HEK293 (cell line): ENCODE measurements around the gene CEACAM20.

Source experiments
- EGR2 ChIP-seq: fragments of 450-650 bp; formaldehyde crosslinking; IDR thresholded peaks from 2 replicates; pipeline ENCODE4 v1.5.1; 2016; ENCODE audit warnings: low read depth, missing biosample characterization, missing genetic modification characterization
- FEZF1 ChIP-seq: fragments of 450-650 bp; formaldehyde crosslinking; IDR thresholded peaks from 2 replicates; pipeline ENCODE4 v1.5.1; 2016; ENCODE audit warnings: missing biosample characterization, missing genetic modification characterization
- KLF16 ChIP-seq: fragments of 450-650 bp; formaldehyde crosslinking; IDR thresholded peaks from 2 replicates; pipeline ENCODE4 v1.5.1; 2017; ENCODE audit warnings: missing biosample characterization, missing genetic modification characterization
- ZFP37 ChIP-seq: fragments of 450-650 bp; formaldehyde crosslinking; IDR thresholded peaks from 2 replicates; pipeline ENCODE4 v1.5.1; 2016; ENCODE audit warnings: missing biosample characterization, missing genetic modification characterization
- ZNF239 ChIP-seq: fragments of 450-650 bp; formaldehyde crosslinking; IDR thresholded peaks from 2 replicates; pipeline ENCODE4 v1.5.1; 2016; ENCODE audit warnings: missing biosample characterization, missing genetic modification characterization
- ZNF302 ChIP-seq: fragments of 450-650 bp; formaldehyde crosslinking; IDR thresholded peaks from 2 replicates; pipeline ENCODE4 v1.5.1; 2016; ENCODE audit warnings: missing biosample characterization, missing genetic modification characterization, low read depth
- ZNF585B ChIP-seq: fragments of 450-650 bp; formaldehyde crosslinking; IDR thresholded peaks from 2 replicates; pipeline ENCODE4 v1.5.1; 2016; ENCODE audit warnings: missing biosample characterization, missing genetic modification characterization
- ZNF664 ChIP-seq: fragments of 450-650 bp; formaldehyde crosslinking; IDR thresholded peaks from 2 replicates; pipeline ENCODE4 v1.5.1; 2016; ENCODE audit warnings: missing biosample characterization, missing genetic modification characterization
- ZNF768 ChIP-seq: fragments of 450-650 bp; formaldehyde crosslinking; IDR thresholded peaks from 2 replicates; pipeline ENCODE4 v1.5.1; 2018; ENCODE audit warnings: missing biosample characterization, mild to moderate bottlenecking, missing genetic modification characterization
- TF ChIP-seq, protein P1 (sequence below): fragments of 450-650 bp; formaldehyde crosslinking; IDR thresholded peaks from 2 replicates; pipeline ENCODE4 v1.5.1; 2016; ENCODE audit warnings: missing biosample characterization, missing genetic modification characterization, low read depth
- TF ChIP-seq, protein P2 (sequence below): fragments of 450-650 bp; formaldehyde crosslinking; IDR thresholded peaks from 2 replicates; pipeline ENCODE4 v1.5.1; 2016; ENCODE audit warnings: missing biosample characterization, missing genetic modification characterization
- TF ChIP-seq, protein P3 (sequence below): sonication (generic); formaldehyde crosslinking; IDR thresholded peaks from 2 replicates; pipeline ENCODE4 v1.8.1; 2022; ENCODE audit warnings: mild to moderate bottlenecking, moderate library complexity, missing genetic modification reagents
- TF ChIP-seq, protein P4 (sequence below): fragments of 450-650 bp; formaldehyde crosslinking; IDR thresholded peaks from 2 replicates; pipeline ENCODE4 v1.5.1; 2016; ENCODE audit warnings: missing biosample characterization, missing genetic modification characterization
- TF ChIP-seq, protein P5 (sequence below): fragments of 450-650 bp; formaldehyde crosslinking; IDR thresholded peaks from 2 replicates; pipeline ENCODE4 v1.5.1; 2016; ENCODE audit warnings: missing biosample characterization, missing genetic modification characterization, borderline replicate concordance
- TF ChIP-seq, protein P6 (sequence below): fragments of 450-650 bp; formaldehyde crosslinking; IDR thresholded peaks from 2 replicates; pipeline ENCODE4 v1.5.1; 2016; ENCODE audit warnings: missing biosample characterization, missing genetic modification characterization
- TF ChIP-seq, protein P7 (sequence below): fragments of 450-650 bp; formaldehyde crosslinking; IDR thresholded peaks from 2 replicates; pipeline ENCODE4 v1.5.1; 2017; ENCODE audit warnings: missing biosample characterization, missing genetic modification characterization

The CEACAM20 gene

DNA sequence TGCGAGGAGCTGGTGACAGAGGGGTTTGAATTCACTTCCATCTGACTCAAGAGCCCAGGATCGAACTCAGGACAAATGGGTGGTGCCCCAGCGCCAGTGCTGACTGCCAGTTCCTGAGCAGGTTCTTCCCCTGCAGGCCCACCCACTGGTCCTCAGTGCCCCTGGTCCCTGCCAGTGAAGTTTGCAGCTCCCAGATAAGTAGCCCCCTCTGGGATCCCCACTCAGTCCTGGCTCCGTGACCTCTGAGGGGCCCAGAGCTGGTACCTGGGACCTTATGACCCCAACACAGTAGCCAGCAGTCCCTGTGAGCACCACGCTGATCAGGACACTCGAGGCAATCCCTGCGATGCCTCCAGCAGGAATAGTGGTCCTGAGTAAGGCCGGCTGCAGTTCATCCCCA lies 11.3 kb upstream of the CEACAM20 start (continued):
- TF ChIP-seq, protein P1, sequence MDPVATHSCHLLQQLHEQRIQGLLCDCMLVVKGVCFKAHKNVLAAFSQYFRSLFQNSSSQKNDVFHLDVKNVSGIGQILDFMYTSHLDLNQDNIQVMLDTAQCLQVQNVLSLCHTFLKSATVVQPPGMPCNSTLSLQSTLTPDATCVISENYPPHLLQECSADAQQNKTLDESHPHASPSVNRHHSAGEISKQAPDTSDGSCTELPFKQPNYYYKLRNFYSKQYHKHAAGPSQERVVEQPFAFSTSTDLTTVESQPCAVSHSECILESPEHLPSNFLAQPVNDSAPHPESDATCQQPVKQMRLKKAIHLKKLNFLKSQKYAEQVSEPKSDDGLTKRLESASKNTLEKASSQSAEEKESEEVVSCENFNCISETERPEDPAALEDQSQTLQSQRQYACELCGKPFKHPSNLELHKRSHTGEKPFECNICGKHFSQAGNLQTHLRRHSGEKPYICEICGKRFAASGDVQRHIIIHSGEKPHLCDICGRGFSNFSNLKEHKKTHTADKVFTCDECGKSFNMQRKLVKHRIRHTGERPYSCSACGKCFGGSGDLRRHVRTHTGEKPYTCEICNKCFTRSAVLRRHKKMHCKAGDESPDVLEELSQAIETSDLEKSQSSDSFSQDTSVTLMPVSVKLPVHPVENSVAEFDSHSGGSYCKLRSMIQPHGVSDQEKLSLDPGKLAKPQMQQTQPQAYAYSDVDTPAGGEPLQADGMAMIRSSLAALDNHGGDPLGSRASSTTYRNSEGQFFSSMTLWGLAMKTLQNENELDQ: no peak
- TF ChIP-seq ZFP37 (tag by site-specific recombination) (no peak), ZNF768 (tag by site-specific recombination) (no peak), ZNF585B (tag by site-specific recombination) (no peak), FEZF1 (no peak), ZNF302 (no peak), KLF16 (tag by site-specific recombination) (no peak), EGR2 (tag by site-specific recombination) (no peak), ZNF664 (tag by site-specific recombination) (no peak), ZNF239 (no peak)
- TF ChIP-seq, protein P2, sequence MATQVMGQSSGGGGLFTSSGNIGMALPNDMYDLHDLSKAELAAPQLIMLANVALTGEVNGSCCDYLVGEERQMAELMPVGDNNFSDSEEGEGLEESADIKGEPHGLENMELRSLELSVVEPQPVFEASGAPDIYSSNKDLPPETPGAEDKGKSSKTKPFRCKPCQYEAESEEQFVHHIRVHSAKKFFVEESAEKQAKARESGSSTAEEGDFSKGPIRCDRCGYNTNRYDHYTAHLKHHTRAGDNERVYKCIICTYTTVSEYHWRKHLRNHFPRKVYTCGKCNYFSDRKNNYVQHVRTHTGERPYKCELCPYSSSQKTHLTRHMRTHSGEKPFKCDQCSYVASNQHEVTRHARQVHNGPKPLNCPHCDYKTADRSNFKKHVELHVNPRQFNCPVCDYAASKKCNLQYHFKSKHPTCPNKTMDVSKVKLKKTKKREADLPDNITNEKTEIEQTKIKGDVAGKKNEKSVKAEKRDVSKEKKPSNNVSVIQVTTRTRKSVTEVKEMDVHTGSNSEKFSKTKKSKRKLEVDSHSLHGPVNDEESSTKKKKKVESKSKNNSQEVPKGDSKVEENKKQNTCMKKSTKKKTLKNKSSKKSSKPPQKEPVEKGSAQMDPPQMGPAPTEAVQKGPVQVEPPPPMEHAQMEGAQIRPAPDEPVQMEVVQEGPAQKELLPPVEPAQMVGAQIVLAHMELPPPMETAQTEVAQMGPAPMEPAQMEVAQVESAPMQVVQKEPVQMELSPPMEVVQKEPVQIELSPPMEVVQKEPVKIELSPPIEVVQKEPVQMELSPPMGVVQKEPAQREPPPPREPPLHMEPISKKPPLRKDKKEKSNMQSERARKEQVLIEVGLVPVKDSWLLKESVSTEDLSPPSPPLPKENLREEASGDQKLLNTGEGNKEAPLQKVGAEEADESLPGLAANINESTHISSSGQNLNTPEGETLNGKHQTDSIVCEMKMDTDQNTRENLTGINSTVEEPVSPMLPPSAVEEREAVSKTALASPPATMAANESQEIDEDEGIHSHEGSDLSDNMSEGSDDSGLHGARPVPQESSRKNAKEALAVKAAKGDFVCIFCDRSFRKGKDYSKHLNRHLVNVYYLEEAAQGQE (tag by site-specific recombination): no peak
- TF ChIP-seq, protein P3, sequence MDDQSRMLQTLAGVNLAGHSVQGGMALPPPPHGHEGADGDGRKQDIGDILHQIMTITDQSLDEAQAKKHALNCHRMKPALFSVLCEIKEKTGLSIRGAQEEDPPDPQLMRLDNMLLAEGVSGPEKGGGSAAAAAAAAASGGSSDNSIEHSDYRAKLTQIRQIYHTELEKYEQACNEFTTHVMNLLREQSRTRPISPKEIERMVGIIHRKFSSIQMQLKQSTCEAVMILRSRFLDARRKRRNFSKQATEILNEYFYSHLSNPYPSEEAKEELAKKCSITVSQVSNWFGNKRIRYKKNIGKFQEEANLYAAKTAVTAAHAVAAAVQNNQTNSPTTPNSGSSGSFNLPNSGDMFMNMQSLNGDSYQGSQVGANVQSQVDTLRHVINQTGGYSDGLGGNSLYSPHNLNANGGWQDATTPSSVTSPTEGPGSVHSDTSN: no peak
- TF ChIP-seq, protein P4, sequence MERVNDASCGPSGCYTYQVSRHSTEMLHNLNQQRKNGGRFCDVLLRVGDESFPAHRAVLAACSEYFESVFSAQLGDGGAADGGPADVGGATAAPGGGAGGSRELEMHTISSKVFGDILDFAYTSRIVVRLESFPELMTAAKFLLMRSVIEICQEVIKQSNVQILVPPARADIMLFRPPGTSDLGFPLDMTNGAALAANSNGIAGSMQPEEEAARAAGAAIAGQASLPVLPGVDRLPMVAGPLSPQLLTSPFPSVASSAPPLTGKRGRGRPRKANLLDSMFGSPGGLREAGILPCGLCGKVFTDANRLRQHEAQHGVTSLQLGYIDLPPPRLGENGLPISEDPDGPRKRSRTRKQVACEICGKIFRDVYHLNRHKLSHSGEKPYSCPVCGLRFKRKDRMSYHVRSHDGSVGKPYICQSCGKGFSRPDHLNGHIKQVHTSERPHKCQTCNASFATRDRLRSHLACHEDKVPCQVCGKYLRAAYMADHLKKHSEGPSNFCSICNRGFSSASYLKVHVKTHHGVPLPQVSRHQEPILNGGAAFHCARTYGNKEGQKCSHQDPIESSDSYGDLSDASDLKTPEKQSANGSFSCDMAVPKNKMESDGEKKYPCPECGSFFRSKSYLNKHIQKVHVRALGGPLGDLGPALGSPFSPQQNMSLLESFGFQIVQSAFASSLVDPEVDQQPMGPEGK (tag by site-specific recombination): no peak
- TF ChIP-seq, protein P5, sequence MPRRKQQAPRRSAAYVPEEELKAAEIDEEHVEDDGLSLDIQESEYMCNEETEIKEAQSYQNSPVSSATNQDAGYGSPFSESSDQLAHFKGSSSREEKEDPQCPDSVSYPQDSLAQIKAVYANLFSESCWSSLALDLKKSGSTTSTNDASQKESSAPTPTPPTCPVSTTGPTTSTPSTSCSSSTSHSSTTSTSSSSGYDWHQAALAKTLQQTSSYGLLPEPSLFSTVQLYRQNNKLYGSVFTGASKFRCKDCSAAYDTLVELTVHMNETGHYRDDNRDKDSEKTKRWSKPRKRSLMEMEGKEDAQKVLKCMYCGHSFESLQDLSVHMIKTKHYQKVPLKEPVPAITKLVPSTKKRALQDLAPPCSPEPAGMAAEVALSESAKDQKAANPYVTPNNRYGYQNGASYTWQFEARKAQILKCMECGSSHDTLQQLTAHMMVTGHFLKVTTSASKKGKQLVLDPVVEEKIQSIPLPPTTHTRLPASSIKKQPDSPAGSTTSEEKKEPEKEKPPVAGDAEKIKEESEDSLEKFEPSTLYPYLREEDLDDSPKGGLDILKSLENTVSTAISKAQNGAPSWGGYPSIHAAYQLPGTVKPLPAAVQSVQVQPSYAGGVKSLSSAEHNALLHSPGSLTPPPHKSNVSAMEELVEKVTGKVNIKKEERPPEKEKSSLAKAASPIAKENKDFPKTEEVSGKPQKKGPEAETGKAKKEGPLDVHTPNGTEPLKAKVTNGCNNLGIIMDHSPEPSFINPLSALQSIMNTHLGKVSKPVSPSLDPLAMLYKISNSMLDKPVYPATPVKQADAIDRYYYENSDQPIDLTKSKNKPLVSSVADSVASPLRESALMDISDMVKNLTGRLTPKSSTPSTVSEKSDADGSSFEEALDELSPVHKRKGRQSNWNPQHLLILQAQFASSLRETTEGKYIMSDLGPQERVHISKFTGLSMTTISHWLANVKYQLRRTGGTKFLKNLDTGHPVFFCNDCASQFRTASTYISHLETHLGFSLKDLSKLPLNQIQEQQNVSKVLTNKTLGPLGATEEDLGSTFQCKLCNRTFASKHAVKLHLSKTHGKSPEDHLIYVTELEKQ (tag by site-specific recombination): no peak
- TF ChIP-seq, protein P6, sequence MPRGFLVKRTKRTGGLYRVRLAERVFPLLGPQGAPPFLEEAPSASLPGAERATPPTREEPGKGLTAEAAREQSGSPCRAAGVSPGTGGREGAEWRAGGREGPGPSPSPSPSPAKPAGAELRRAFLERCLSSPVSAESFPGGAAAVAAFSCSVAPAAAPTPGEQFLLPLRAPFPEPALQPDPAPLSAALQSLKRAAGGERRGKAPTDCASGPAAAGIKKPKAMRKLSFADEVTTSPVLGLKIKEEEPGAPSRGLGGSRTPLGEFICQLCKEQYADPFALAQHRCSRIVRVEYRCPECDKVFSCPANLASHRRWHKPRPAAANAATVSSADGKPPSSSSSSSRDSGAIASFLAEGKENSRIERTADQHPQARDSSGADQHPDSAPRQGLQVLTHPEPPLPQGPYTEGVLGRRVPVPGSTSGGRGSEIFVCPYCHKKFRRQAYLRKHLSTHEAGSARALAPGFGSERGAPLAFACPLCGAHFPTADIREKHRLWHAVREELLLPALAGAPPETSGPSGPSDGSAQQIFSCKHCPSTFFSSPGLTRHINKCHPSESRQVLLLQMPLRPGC (tag by site-specific recombination): no peak
- TF ChIP-seq, protein P7, sequence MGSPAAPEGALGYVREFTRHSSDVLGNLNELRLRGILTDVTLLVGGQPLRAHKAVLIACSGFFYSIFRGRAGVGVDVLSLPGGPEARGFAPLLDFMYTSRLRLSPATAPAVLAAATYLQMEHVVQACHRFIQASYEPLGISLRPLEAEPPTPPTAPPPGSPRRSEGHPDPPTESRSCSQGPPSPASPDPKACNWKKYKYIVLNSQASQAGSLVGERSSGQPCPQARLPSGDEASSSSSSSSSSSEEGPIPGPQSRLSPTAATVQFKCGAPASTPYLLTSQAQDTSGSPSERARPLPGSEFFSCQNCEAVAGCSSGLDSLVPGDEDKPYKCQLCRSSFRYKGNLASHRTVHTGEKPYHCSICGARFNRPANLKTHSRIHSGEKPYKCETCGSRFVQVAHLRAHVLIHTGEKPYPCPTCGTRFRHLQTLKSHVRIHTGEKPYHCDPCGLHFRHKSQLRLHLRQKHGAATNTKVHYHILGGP (tag by site-specific recombination): no peak
